ENCODE measurements around the gene PSMC3. TPM values are rescaled to one million over a fixed set of nuclear protein-coding genes. Genes with fewer than 3 reads are reported as not detected.

PSMC3 gene
- total and polyA plus RNA-seq, 9 of the 15 experiments (the other 6 are each of a cell fraction or from before 2014, with no cell fraction given) = 44.3 to 324 (median 240) TPM

DNA sequence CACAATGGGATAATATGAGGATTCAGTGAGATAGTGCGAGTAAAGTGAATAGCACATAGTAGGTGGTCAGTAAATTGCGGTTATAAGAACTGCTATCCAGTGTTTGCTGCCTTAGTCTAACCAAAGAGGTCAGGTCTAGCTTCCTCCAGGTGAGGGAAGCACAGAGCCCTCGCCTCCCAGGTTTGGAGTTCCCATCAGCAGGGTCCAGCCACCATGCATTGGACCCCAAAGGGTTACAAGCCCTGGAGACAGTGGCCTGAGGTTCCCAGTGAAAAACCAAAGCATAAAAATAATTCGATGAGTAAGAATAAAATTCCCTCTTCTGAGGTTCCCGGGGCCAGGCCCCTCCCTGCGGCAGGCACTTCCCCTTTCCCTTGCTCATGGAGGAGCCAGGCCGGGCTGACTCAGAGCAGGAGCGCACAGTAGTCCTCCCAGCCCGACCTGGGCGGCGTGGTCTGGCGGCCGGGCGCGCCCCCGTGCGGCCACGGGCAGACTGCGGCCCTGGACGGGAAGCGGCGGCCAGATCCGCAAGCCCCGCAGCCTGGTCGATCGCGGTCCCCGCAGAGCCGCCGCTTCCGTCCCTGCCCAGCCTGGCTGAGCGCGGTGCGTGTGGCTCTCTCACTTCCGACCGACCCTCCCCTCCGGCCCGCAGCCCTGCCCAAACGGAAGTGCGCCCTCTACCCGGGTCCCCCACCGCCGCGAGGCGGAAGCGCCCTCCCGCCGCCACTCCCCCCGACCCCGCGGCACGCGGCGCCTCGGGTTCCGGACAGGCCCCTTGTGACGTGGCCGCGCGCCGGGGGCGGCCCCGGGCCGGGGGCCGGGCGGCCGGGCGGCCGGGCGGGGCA, 18.3 kb downstream of the PSMC3 start, which contains the start of gene SLC39A13 (continued):
- TF ChIP-seq, protein P1, sequence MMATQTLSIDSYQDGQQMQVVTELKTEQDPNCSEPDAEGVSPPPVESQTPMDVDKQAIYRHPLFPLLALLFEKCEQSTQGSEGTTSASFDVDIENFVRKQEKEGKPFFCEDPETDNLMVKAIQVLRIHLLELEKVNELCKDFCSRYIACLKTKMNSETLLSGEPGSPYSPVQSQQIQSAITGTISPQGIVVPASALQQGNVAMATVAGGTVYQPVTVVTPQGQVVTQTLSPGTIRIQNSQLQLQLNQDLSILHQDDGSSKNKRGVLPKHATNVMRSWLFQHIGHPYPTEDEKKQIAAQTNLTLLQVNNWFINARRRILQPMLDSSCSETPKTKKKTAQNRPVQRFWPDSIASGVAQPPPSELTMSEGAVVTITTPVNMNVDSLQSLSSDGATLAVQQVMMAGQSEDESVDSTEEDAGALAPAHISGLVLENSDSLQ (IDR thresholded peaks at IDR 0.05) = peak; percentile 54
- TF ChIP-seq CC2D1A (IDR thresholded peaks at IDR 0.05) = no peak
- TF ChIP-seq RBFOX2 (IDR thresholded peaks at IDR 0.05; ENCODE audit: low read depth, low read length) = peak; percentile 91
- no peak for TF ChIP-seq SRSF7 (optimal IDR thresholded peaks at IDR 0.05; ENCODE audit: low read depth, low read length)
- peak; percentile 79 for TF ChIP-seq KLF1 (tag; IDR thresholded peaks at IDR 0.05)
- TF ChIP-seq MTA3 (IDR thresholded peaks at IDR 0.05; ENCODE audit: borderline replicate concordance) = peak; percentile 96; the same call in 1 of the 2 replicates
- TF ChIP-seq TCF3 (CRISPR knock-in tag; IDR thresholded peaks at IDR 0.05) = peak; percentile 61
- no peak for TF ChIP-seq CBX3 (IDR thresholded peaks at IDR 0.05; ENCODE audit: borderline replicate concordance in 1 of 2, low read length in 2 of 2)
- TF ChIP-seq IRF2 (CRISPR knock-in tag; IDR thresholded peaks at IDR 0.05) = no peak
- TF ChIP-seq FOSL1 (tag; conservative IDR thresholded peaks at IDR 0.05) = peak; percentile 93
- TF ChIP-seq, protein P2, sequence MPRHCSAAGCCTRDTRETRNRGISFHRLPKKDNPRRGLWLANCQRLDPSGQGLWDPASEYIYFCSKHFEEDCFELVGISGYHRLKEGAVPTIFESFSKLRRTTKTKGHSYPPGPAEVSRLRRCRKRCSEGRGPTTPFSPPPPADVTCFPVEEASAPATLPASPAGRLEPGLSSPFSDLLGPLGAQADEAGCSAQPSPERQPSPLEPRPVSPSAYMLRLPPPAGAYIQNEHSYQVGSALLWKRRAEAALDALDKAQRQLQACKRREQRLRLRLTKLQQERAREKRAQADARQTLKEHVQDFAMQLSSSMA (CRISPR knock-in tag; IDR thresholded peaks at IDR 0.05) = no peak
- no peak; the same call in 1 of the 2 replicates for TF ChIP-seq ILF3 (IDR thresholded peaks at IDR 0.05; ENCODE audit: borderline replicate concordance)
- no peak for TF ChIP-seq ZKSCAN3 (CRISPR knock-in tag; IDR thresholded peaks at IDR 0.05)
- TF ChIP-seq, protein P3, sequence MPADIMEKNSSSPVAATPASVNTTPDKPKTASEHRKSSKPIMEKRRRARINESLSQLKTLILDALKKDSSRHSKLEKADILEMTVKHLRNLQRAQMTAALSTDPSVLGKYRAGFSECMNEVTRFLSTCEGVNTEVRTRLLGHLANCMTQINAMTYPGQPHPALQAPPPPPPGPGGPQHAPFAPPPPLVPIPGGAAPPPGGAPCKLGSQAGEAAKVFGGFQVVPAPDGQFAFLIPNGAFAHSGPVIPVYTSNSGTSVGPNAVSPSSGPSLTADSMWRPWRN (IDR thresholded peaks at IDR 0.05; ENCODE audit: low read depth) = no peak
- TF ChIP-seq KDM1A (IDR thresholded peaks at IDR 0.05) = no peak
- no peak for TF ChIP-seq NBN (IDR thresholded peaks at IDR 0.05; ENCODE audit: low read depth)
- TF ChIP-seq ZNF696 (CRISPR knock-in tag; conservative IDR thresholded peaks at IDR 0.05) = no peak
- TF ChIP-seq, protein P4, sequence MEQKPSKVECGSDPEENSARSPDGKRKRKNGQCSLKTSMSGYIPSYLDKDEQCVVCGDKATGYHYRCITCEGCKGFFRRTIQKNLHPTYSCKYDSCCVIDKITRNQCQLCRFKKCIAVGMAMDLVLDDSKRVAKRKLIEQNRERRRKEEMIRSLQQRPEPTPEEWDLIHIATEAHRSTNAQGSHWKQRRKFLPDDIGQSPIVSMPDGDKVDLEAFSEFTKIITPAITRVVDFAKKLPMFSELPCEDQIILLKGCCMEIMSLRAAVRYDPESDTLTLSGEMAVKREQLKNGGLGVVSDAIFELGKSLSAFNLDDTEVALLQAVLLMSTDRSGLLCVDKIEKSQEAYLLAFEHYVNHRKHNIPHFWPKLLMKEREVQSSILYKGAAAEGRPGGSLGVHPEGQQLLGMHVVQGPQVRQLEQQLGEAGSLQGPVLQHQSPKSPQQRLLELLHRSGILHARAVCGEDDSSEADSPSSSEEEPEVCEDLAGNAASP (IDR thresholded peaks at IDR 0.05) = no peak
- TF ChIP-seq PHB (CRISPR knock-in tag; IDR thresholded peaks at IDR 0.05) = no peak
- TF ChIP-seq PHF20 (IDR thresholded peaks at IDR 0.05; ENCODE audit: partially characterized antibody) = peak; percentile 100
- no peak for TF ChIP-seq PURB (CRISPR knock-in tag; IDR thresholded peaks at IDR 0.05; ENCODE audit: low read depth)
- TF ChIP-seq SMAD3 (CRISPR knock-in tag; conservative IDR thresholded peaks at IDR 0.05) = no peak
- TF ChIP-seq KAT7 (CRISPR knock-in tag; IDR thresholded peaks at IDR 0.05; ENCODE audit: borderline replicate concordance) = peak; percentile 88; the same call in 1 of the 2 replicates
- TF ChIP-seq DMBX1 (CRISPR knock-in tag; IDR thresholded peaks at IDR 0.05; ENCODE audit: borderline replicate concordance) = no peak
- TF ChIP-seq, protein P5, sequence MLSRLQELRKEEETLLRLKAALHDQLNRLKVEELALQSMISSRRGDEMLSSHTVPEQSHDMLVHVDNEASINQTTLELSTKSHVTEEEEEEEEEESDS (CRISPR knock-in tag; IDR thresholded peaks at IDR 0.05) = no peak
